ENCODE data around the gene MRPL49.

The MRPL49 gene

GRCh38 chr11:65113361-65113756 lies 8.8 kb upstream of the MRPL49 start:
- H3K4me3 ChIP-seq (ENCODE audit: low read depth, low read length) = peak overlapping the region; percentile 56
- in situ Hi-C loops (cut with HindIII; ENCODE audit: low sequenced_read_pairs) = no loop called here
- no peak for DNase-seq (ENCODE audit: low read depth)
- no peak for TF ChIP-seq CTCF (IDR thresholded peaks at IDR 0.05; ENCODE audit: low read depth, low read length, missing control alignments)

DNA sequence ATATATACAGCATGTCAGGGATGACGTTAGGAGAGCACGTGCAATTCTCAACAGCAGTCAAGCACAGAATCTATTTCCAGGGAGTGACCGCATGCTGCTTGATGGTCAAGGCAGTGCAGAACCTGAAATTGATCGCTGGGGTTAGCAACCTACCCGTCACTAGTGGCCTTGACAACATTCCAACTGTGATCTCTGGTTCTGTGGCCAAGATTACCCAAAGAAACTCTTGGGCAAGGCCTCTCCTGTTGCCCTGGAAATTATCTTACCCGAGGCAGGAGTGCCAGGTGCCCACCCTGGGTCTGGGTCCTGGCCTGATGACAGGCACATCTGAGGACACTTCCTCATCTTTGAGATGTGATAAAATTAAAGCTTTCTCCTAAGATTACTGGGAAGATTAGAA lies 8.3 kb upstream of the MRPL49 start:
- TF ChIP-seq CTCF (IDR thresholded peaks at IDR 0.05; ENCODE audit: low read depth, low read length, missing control alignments) = no peak
- DNase-seq (ENCODE audit: low read depth) = no peak
- no peak overlapping the region for H3K4me3 ChIP-seq (ENCODE audit: low read depth, low read length)
- in situ Hi-C loops (cut with HindIII; ENCODE audit: low sequenced_read_pairs) = no loop called here

- no peak for TF ChIP-seq CTCF (IDR thresholded peaks at IDR 0.05; ENCODE audit: low read depth, low read length, missing control alignments)
- in situ Hi-C loops (cut with HindIII; ENCODE audit: low sequenced_read_pairs) = no loop called here
- no peak overlapping the region for H3K4me3 ChIP-seq (ENCODE audit: low read depth, low read length)
- DNase-seq (ENCODE audit: low read depth) = no peak
These were observed 7.5 kb upstream of the MRPL49 start for GRCh38 chr11:65114538-65115171.

DNA sequence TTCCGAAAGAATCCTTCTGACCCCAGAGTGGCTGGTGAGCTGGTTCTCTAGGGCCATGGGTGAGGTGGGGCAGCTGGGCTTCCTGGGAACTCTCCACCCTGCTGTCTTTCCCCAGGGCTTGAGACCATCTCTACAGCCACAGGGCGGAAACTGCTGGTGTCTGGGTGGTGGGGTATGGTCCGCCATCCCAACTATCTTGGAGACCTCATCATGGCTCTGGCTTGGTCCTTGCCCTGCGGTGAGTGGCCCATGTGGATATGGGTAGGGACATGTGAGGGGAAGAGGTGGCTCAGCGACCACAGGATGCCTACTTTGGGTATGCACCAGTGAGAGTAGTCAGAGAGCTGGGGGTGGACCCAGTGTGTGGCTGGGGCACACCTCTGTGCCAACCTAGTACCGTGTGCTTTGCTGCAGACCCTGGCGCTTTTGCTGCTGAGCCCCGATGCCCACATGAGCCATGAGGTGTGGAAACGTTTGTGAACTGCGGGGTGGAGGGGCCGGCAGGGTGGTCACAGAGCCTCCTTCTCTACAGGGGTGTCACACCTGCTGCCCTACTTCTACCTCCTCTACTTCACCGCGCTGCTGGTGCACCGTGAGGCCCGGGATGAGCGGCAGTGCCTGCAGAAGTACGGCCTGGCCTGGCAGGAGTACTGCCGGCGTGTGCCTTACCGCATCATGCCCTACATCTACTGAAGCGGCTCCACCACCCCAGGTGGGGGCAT lies 6.6 kb upstream of the MRPL49 start:
- no peak for DNase-seq (ENCODE audit: low read depth)
- H3K4me3 ChIP-seq (ENCODE audit: low read depth, low read length) = no peak overlapping the region
- in situ Hi-C loops (cut with HindIII; ENCODE audit: low sequenced_read_pairs) = no loop called here
- no peak for TF ChIP-seq CTCF (IDR thresholded peaks at IDR 0.05; ENCODE audit: low read depth, low read length, missing control alignments)

GRCh38 chr11:65116370-65117205 lies 5.5 kb upstream of the MRPL49 start:
- no peak for DNase-seq (ENCODE audit: low read depth)
- H3K4me3 ChIP-seq (ENCODE audit: low read depth, low read length) = peak overlapping the region; percentile 85
- TF ChIP-seq CTCF (IDR thresholded peaks at IDR 0.05; ENCODE audit: low read depth, low read length, missing control alignments) = no peak
- in situ Hi-C loops (cut with HindIII; ENCODE audit: low sequenced_read_pairs) = no loop called here

DNA sequence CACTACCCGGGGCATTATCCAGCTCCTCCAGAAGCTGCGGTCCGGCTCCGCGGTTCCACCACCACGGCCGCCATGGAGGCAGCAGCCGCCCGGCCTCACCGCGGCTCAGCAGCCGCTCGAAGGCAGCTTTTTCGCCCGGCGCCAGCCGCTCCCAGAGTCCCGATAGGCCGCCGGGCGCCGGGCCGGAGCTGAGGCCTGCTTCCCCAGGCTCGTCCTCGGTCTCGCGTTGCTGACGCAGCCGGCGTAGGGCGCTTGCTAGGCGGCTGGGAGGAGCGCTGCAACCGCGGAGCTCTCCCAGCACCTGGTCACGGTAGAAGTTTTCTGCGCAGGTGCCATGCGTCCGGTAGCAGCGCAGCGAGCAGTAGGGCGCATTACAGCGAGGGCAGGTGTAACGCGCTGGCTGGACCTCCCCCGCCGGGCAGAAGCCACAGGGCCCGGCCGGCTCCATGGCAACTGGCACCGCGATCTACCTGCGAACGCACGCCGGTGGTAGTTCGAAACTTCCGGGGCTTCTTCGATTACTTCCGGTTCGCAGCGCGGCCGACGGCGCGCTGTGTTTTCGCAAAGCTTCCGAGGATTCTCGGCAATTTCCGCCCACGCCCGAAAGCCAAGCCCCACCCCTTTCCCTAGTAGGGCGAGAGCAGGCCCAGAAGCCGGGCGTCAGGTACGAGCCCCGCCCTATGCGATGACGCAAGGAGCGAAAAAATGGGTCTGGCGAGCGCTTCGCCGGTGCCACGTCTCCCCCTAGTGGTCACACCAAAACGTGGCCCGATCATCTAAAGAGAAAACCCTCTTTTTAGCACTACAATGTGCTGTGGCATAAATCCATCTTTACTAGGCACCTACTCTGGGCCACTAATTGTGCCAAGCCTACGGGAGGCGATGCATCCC lies 4.7 kb upstream of the MRPL49 start, which contains the start of gene ZNHIT2:
ZNHIT2 (minus strand) TSS at position 496 of the 891 bp plus-strand sequence; CDS start at position 448, 48 bp downstream.
- in situ Hi-C loops (cut with HindIII; ENCODE audit: low sequenced_read_pairs) = no loop called here

More for the DNA sequence above, 4.7 kb upstream of the MRPL49 start, which contains the start of gene ZNHIT2:
- DNase-seq (ENCODE audit: low read depth) = peak; percentile 97
- peak; percentile 92 for TF ChIP-seq CTCF (IDR thresholded peaks at IDR 0.05; ENCODE audit: low read depth, low read length, missing control alignments)
- H3K4me3 ChIP-seq (ENCODE audit: low read depth, low read length) = peak within 1 kb of the TSS; percentile 85
